Caco-2 (cell line): ENCODE results near the gene IFI30. TPM values are rescaled to one million over a fixed set of nuclear protein-coding genes. Genes with fewer than 3 reads are reported as not detected.

Experiments
- BruUV-seq: library from RNA; stranded (reverse); fragments of 400-500 nt; replicated peaks from 2 replicates; lab custom pipeline; 2021; lab: Mats Ljungman, UMichigan
- CTCF ChIA-PET: fragments of 300-600 bp; sonication (Branson Sonifier 250); formaldehyde crosslinking; loops from one replicate; lab custom pipeline; 2022; ENCODE audit warnings: antibody characterized with exemption; lab: Charles Lee
- POLR2A ChIA-PET: fragments of 300-600 bp; sonication (Branson Sonifier 250); formaldehyde crosslinking; loops from one replicate; lab custom pipeline; 2022; ENCODE audit warnings: antibody characterized with exemption; lab: Charles Lee
- DNase-seq, 2 experiments: peaks; one replicate each; pipeline versions ENCODE4 v3.0.0 to v3.0.0-alpha.2; 2020 to 2022
- H3K27me3 ChIP-seq: replicated peaks from 2 replicates; pipeline ENCODE4 v1.6.0; 2011; ENCODE audit warnings: low read length; ENCODE audit not compliant: control insufficient read depth, insufficient read depth
- H3K36me3 ChIP-seq: 2 replicates; pipeline ENCODE4 v1.5.1; 2011; ENCODE audit warnings: low read length; ENCODE audit not compliant: control insufficient read depth, insufficient read depth
- H3K4me1 ChIP-seq: fragments of 250-450 bp; sonication (Bioruptor Pico); 2 replicates; pipeline ENCODE4 v1.5.1; 2020; ENCODE audit warnings: mild to moderate bottlenecking
- H3K4me3 ChIP-seq: 2 replicates; pipeline ENCODE4 v1.5.1; 2011; ENCODE audit warnings: low read depth, mild to moderate bottlenecking, control low read depth, low read length
- H3K9me3 ChIP-seq: fragments of 250-450 bp; sonication (Bioruptor Pico); 2 replicates; pipeline ENCODE4 v1.5.1; 2020; ENCODE audit warnings: mild to moderate bottlenecking, moderate library complexity
- H3K27ac Mint-ChIP-seq: one replicate; pipeline ENCODE4 v1.8.0; 2022; ENCODE audit warnings: mixed read lengths; ENCODE audit not compliant: unreplicated experiment
- H3K27me3 Mint-ChIP-seq: one replicate; pipeline ENCODE4 v1.8.0; 2022; ENCODE audit warnings: mixed read lengths; ENCODE audit not compliant: insufficient read depth, unreplicated experiment
- H3K36me3 Mint-ChIP-seq: one replicate; pipeline ENCODE4 v1.8.0; 2022; ENCODE audit warnings: mild to moderate bottlenecking, mixed read lengths; ENCODE audit not compliant: insufficient read depth, unreplicated experiment
- H3K4me1 Mint-ChIP-seq: one replicate; pipeline ENCODE4 v1.8.0; 2022; ENCODE audit warnings: low read depth, mixed read lengths; ENCODE audit not compliant: unreplicated experiment
- H3K4me3 Mint-ChIP-seq: one replicate; pipeline ENCODE4 v1.8.0; 2022; ENCODE audit warnings: mild to moderate bottlenecking, moderate library complexity, mixed read lengths; ENCODE audit not compliant: unreplicated experiment
- H3K9me3 Mint-ChIP-seq: one replicate; pipeline ENCODE4 v1.8.0; 2022; ENCODE audit warnings: mixed read lengths; ENCODE audit not compliant: unreplicated experiment
- CTCF ChIP-seq, 2 experiments: fragments of 200-600 bp in 1 of 2; IDR thresholded peaks; 1 replicate in 1 of 2; 2 replicates in 1 of 2; pipeline versions ENCODE4 v1.5.1 to v1.8.0; 2011 to 2022; ENCODE audit warnings: antibody characterized with exemption in 1 of 2, control low read depth in 1 of 2, inconsistent platforms in 1 of 2, low read depth in 1 of 2, low read length in 1 of 2, mild to moderate bottlenecking in 1 of 2, moderate library complexity in 1 of 2; ENCODE audit not compliant: insufficient read depth in 1 of 2, severe bottlenecking in 1 of 2, unreplicated experiment in 1 of 2
- intact Hi-C: fragments of 100-400 bp; cut with micrococcal nuclease; formaldehyde crosslinking; loops from one replicate; pipeline ENCODE4 v1.10.0; 2022; ENCODE audit not compliant: unreplicated experiment
- total RNA-seq: library from RNA; stranded (reverse); gene quantifications from 2 replicates; pipeline ENCODE4 v1.2.3, GENCODE V29; 2022

Gene IFI30
- total RNA-seq, 1 experiment from 2014 or later: 39.6 TPM

GRCh38 chr19:18220632-18221275 is 47.1 kb downstream of the IFI30 start:
- DNase-seq: peak; percentile 67 to 69
- CTCF ChIA-PET: interaction anchor here (1.4 to 1.6 kb wide), 2 partner anchors 11 to 108 kb away, joined by 3 to 5 read pairs; no protein-coding TSS in a partner anchor
- Mint-ChIP-seq H3K4me3 (peak overlapping the region; percentile 49), H3K27me3 (no peaks in the 10 kb centered on the region), H3K4me1 (peaks cover 7% of the 10 kb centered on the region), H3K36me3 (peaks cover 26% of the 10 kb centered on the region), H3K27ac (no peak overlapping the region), H3K9me3 (no peaks in the 10 kb centered on the region)
- no peak for TF ChIP-seq CTCF (IDR thresholded peaks at IDR 0.05; ENCODE audit: insufficient read depth in 1 of 2, low read depth in 1 of 2, low read length in 1 of 2, severe bottlenecking in 1 of 2, unreplicated experiment in 1 of 2)
- POLR2A ChIA-PET: interaction anchor here (0.6 kb wide), 1 partner anchor 38 kb away, joined by 5 read pairs; no protein-coding TSS in a partner anchor
- BruUV-seq: no TSS peak
- 0 out of 2 replicates have a peak, but pooled peaks cover 5% of the 10 kb centered on the region for H3K4me1 ChIP-seq
- H3K9me3 ChIP-seq: no peaks in the 10 kb centered on the region
- H3K36me3 ChIP-seq: no peaks in the 10 kb centered on the region
- intact Hi-C loops: no loop called here
- peak overlapping the region; percentile 9; the same call in 1 of the 2 replicates for H3K4me3 ChIP-seq
- H3K27me3 ChIP-seq: no peaks in the 10 kb centered on the region

GRCh38 chr19:18221815-18222725 is 48.5 kb downstream of the IFI30 start:
- Histone ChIP-seq H3K4me3 (no peak overlapping the region), H3K27me3 (no peaks in the 10 kb centered on the region), H3K4me1 (0 out of 2 replicates have a peak, but pooled peaks cover 5% of the 10 kb centered on the region), H3K36me3 (no peaks in the 10 kb centered on the region), H3K9me3 (no peaks in the 10 kb centered on the region)
- ChIA-PET CTCF (interaction anchor here (1.4 kb wide), 1 partner anchor 109 kb away, joined by 3 read pairs; no protein-coding TSS in a partner anchor), POLR2A (interaction anchor here (0.6 kb wide), 1 partner anchor 39 kb away, joined by 5 read pairs; no protein-coding TSS in a partner anchor)
- H3K9me3 Mint-ChIP-seq: no peaks in the 10 kb centered on the region
- peaks cover 26% of the 10 kb centered on the region for H3K36me3 Mint-ChIP-seq
- peaks cover 10% of the 10 kb centered on the region for H3K4me1 Mint-ChIP-seq
- TF ChIP-seq CTCF (IDR thresholded peaks at IDR 0.05; ENCODE audit: insufficient read depth in 1 of 2, low read depth in 1 of 2, low read length in 1 of 2, severe bottlenecking in 1 of 2, unreplicated experiment in 1 of 2): no peak
- no TSS peak for BruUV-seq
- no peak overlapping the region for H3K4me3 Mint-ChIP-seq
- DNase-seq: no peak
- intact Hi-C loops: no loop called here
- H3K27me3 Mint-ChIP-seq: no peaks in the 10 kb centered on the region
- no peak overlapping the region for H3K27ac Mint-ChIP-seq
